Measurements from ENCODE around the gene SGCE.

GRCh38 chr7:94701555-94701973, 45.6 kb upstream of the SGCE start:
- no peak for TF ChIP-seq STAT6 (CRISPR knock-in tag; conservative IDR thresholded peaks at IDR 0.05; ENCODE audit: low read depth)
- TF ChIP-seq, protein P1, sequence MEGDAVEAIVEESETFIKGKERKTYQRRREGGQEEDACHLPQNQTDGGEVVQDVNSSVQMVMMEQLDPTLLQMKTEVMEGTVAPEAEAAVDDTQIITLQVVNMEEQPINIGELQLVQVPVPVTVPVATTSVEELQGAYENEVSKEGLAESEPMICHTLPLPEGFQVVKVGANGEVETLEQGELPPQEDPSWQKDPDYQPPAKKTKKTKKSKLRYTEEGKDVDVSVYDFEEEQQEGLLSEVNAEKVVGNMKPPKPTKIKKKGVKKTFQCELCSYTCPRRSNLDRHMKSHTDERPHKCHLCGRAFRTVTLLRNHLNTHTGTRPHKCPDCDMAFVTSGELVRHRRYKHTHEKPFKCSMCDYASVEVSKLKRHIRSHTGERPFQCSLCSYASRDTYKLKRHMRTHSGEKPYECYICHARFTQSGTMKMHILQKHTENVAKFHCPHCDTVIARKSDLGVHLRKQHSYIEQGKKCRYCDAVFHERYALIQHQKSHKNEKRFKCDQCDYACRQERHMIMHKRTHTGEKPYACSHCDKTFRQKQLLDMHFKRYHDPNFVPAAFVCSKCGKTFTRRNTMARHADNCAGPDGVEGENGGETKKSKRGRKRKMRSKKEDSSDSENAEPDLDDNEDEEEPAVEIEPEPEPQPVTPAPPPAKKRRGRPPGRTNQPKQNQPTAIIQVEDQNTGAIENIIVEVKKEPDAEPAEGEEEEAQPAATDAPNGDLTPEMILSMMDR (IDR thresholded peaks at IDR 0.05), result no peak
- TF ChIP-seq USF2 (CRISPR knock-in tag; IDR thresholded peaks at IDR 0.05), result no peak
- TF ChIP-seq CREB1 (CRISPR knock-in tag; IDR thresholded peaks at IDR 0.05), result no peak
- TF ChIP-seq, protein P2, sequence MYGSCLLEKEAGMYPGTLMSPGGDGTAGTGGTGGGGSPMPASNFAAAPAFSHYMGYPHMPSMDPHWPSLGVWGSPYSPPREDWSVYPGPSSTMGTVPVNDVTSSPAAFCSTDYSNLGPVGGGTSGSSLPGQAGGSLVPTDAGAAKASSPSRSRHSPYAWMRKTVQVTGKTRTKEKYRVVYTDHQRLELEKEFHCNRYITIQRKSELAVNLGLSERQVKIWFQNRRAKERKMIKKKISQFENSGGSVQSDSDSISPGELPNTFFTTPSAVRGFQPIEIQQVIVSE (CRISPR knock-in tag; IDR thresholded peaks at IDR 0.05; ENCODE audit: borderline replicate concordance), result no peak
- TF ChIP-seq TEAD1 (CRISPR knock-in tag; IDR thresholded peaks at IDR 0.05), result no peak
- TF ChIP-seq ESRRA (CRISPR knock-in tag; IDR thresholded peaks at IDR 0.05; ENCODE audit: borderline replicate concordance), result no peak
- no peak for TF ChIP-seq ZNF396 (CRISPR knock-in tag; IDR thresholded peaks at IDR 0.05; ENCODE audit: borderline replicate concordance)
- no peak for TF ChIP-seq NR1H2 (CRISPR knock-in tag; IDR thresholded peaks at IDR 0.05)
- TF ChIP-seq, protein P3, sequence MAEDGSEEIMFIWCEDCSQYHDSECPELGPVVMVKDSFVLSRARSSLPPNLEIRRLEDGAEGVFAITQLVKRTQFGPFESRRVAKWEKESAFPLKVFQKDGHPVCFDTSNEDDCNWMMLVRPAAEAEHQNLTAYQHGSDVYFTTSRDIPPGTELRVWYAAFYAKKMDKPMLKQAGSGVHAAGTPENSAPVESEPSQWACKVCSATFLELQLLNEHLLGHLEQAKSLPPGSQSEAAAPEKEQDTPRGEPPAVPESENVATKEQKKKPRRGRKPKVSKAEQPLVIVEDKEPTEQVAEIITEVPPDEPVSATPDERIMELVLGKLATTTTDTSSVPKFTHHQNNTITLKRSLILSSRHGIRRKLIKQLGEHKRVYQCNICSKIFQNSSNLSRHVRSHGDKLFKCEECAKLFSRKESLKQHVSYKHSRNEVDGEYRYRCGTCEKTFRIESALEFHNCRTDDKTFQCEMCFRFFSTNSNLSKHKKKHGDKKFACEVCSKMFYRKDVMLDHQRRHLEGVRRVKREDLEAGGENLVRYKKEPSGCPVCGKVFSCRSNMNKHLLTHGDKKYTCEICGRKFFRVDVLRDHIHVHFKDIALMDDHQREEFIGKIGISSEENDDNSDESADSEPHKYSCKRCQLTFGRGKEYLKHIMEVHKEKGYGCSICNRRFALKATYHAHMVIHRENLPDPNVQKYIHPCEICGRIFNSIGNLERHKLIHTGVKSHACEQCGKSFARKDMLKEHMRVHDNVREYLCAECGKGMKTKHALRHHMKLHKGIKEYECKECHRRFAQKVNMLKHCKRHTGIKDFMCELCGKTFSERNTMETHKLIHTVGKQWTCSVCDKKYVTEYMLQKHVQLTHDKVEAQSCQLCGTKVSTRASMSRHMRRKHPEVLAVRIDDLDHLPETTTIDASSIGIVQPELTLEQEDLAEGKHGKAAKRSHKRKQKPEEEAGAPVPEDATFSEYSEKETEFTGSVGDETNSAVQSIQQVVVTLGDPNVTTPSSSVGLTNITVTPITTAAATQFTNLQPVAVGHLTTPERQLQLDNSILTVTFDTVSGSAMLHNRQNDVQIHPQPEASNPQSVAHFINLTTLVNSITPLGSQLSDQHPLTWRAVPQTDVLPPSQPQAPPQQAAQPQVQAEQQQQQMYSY (CRISPR knock-in tag; IDR thresholded peaks at IDR 0.05), result no peak
- TF ChIP-seq PREB (CRISPR knock-in tag; IDR thresholded peaks at IDR 0.05; ENCODE audit: borderline replicate concordance), result no peak
- TF ChIP-seq SMAD4 (CRISPR knock-in tag; IDR thresholded peaks at IDR 0.05), result no peak
- TF ChIP-seq EMX1 (CRISPR knock-in tag; IDR thresholded peaks at IDR 0.05), result no peak
- TF ChIP-seq ZNF232 (CRISPR knock-in tag; IDR thresholded peaks at IDR 0.05), result no peak

Data from WTC11 (cell line).